GM21360 (cell line): ENCODE measurements around the gene BANP.
"Not testable (repeated sequence)": the region's sequence is repeated elsewhere in the genome, so short reads cannot be mapped to it uniquely, and the experiment has no call there.

Source experiments
- ATAC-seq: cut with Tn5 transposase; IDR thresholded peaks from one replicate; pipeline ENCODE4 v1.9.1; 2021; ENCODE audit warnings: mild to moderate bottlenecking, moderate library complexity; ENCODE audit not compliant: unreplicated experiment

Gene BANP

DNA sequence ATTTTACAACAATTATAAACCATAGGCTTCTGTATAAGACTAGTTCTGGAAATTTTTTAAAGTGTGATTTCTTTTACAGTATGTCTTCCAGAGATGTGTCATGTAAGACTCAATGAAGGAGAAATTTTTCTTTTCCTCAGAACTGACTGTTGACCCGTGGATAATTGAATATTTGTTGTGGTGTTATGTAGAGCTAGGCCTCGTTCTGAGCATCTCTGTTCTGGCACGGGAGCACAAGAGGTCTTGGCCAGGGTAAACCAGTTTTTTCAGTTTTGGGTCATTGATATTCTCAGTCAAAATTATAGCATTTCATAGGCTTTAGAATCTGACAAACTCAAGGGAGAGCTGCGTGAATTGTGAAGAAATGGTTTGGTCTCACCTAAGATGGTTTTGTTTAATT lies 39.0 kb downstream of the BANP start:
- ATAC-seq, result not testable (repeated sequence)

- not testable (repeated sequence) for ATAC-seq
These were observed 40.9 kb downstream of the BANP start for GRCh38 chr16:87992142-87992541.

- no peak for ATAC-seq
These were observed 42.7 kb downstream of the BANP start for GRCh38 chr16:87993901-87994300.

DNA sequence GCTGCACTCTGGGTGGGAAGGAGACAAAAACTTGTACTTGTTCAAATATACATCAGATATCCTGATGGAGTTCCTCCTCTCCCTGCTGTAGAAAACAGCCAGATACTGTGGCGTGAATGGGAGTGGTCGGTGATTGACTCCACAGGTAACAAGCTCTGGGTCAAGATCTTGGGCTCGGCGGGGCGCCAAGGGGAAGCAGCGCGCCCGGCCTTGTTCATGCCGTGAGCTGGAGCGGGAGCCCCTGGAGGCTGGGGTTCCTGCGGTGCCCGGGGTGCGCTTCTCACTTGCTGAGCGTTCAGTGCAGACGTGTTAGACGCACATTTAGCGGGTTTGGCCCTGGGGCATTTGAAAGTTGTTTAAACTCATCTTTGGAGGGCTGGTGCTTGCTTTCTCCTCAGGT lies 44.4 kb downstream of the BANP start:
- ATAC-seq, result no peak

GRCh38 chr16:87996962-87997880 lies 46.0 kb downstream of the BANP start:
- no peak for ATAC-seq

GRCh38 chr16:87998184-87998793 lies 47.1 kb downstream of the BANP start:
- not testable (repeated sequence) for ATAC-seq

DNA sequence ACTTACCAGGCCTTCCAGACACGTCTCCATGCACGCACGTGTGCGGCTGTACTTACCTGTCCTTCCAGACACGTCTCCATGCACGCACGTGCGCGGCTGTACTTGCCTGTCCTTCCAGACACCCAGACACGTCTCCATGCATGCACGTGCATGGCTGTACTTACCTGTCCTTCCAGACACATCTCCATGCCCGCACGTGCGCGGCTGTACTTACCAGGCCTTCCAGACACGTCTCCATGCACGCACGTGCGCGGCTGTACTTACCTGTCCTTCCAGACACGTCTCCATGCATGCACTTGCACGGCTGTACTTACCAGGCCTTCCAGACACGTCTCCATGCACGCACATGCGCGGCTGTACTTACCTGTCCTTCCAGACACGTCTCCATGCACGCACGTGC lies 47.8 kb downstream of the BANP start:
- ATAC-seq, result not testable (repeated sequence)

- no peak for ATAC-seq
These were observed 51.0 kb downstream of the BANP start for GRCh38 chr16:88002211-88002610.

DNA sequence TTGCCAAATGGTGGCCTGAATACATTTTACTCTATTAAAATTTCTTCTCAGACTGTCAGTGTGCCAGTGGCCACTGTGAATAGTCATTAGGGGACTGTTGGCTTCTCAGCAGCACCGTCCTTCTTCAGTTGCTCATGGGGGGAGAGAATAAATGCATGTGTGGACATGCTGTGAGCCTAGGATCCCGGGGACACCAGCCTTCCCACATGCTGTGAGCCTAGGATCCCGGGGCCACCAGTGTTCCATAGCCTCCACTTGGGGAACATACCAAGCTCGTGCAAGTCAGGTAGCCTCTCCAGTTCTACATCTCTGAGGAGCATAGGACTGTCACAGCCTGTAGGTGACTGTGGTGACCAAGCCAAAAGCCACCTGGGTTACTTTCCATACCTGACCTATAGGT lies 51.5 kb downstream of the BANP start:
- no peak for ATAC-seq

DNA sequence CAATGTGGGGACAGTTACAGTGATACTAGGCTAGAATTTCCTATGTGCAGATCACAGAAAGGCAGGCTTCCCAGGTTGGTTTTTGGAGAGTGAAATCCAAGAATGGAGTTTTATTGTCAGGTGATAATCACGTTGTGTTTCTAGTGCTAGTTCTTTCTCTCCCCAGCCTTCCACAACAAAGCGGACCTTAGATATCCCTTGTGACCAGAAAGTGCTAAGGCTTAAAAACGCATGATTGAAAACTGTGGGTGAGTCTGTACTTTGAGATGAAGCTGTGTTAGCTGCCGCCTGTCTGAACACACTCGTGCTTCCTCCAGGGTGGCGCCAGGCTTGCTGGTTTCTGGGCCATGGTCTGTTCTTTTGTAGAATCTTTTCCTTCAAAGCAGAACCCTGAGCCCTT lies 52.1 kb downstream of the BANP start:
- no peak for ATAC-seq

DNA sequence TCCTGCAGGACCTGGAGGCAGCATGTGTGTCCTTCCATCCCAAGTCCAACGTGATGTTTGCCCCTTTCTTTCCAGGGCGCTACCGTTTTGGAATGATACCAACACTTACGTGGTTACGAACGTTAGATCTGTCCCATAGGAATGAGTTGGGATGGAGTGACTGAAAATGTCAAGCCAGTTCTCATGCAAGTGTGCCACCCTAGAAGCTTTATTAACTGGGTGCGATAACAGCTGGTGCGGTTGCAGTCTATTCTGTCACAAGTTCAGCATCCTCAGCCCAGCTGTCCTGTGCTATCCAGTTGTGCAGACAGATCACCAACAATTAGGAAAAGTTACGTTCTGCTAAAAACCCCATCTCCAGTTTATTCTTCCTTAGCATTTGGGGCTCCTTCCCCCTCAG lies 52.5 kb downstream of the BANP start:
- no peak for ATAC-seq

GRCh38 chr16:88004391-88004790 lies 53.2 kb downstream of the BANP start:
- no peak for ATAC-seq

DNA sequence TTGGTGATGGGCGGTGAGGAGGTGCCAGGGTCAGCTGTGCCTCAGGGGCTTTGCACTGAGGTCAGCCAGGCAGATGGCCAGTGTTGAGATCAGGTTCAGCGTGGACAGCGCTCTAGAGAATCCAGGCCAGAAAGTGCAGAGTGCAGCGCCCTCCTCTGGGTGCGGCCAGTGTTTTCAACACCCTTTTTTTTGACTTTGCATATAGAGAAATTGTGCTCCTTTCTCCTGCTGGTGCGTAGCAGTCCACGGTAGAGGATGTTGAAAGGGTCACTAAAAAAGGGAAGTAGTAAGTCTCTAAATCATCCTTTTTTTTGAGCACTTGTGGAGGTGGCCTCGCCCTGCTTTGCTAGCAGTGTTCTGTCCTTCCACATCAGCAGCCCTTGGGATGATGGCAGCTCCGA lies 53.9 kb downstream of the BANP start:
- ATAC-seq, result no peak

GRCh38 chr16:88005968-88006367 lies 54.7 kb downstream of the BANP start:
- ATAC-seq, result no peak

GRCh38 chr16:88007321-88007731 lies 56.1 kb downstream of the BANP start:
- no peak for ATAC-seq

- ATAC-seq, result no peak
These were observed 57.6 kb downstream of the BANP start for GRCh38 chr16:88008840-88009239.

DNA sequence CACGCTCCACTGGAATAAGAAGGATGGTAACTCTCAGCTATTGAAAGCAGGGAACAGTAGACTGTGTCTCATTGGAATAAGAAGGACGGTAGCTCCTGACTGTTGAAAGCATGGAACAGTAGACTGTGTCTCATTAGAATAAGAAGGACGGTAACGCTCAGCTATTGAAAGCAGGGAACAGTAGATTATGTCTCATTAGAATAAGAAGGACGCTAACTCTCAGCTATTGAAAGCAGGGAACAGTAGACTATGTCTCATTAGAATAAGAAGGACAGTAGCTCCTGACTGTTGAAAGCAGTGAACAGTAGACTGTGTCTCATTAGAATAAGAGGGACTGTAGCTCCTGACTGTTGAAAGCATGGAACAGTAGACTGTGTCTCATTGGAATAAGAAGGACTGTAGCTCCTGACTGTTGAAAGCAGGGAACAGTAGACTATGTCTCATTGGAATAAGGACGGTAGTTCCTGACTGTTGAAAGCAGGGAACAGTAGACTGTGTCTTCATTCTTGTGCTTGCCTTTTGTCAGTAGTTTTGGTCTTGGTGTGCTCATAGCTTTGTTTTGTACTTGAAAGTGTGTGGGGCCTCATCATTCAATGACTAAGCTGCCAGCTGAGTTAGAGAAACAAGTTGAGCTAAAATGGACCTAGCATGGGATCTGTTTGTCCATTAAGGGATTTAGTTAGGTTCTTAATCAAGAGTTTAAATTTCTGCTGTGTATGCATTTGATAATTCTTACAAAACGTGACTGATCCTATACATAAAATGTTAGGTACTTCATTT lies 58.5 kb downstream of the BANP start:
- no peak for ATAC-seq

DNA sequence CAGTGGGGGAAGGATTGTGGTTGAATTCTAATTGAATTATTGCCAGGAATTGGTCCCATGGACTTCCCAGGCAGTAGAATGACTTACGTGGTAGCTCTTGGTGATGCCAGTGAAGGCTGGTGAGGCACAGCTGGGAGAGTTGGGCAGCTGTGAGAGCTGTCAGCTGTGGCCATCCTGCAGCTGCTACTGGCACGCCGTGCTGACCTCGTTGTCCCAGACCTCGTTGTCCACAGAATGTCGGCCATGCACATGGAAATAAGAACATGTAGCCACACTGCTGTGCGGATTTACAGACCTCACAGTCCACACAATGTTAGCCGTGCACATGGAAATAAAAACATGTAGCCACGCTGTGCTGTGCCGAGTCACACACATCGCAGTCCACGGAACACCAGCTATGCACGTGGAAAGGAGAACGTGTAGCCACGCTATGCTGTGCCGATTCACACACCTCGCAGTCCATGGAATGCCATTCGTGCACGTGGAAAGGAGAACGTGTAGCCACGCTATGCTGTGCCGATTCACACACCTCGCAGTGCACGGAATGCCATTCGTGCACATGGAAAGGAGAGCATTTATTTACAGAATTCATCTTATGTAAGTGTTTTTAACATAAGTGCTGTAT lies 59.2 kb downstream of the BANP start:
- no peak for ATAC-seq

GRCh38 chr16:88010968-88011483 lies 59.8 kb downstream of the BANP start:
- no peak for ATAC-seq

- ATAC-seq, result no peak
These were observed 61.1 kb downstream of the BANP start for GRCh38 chr16:88012360-88012759.

DNA sequence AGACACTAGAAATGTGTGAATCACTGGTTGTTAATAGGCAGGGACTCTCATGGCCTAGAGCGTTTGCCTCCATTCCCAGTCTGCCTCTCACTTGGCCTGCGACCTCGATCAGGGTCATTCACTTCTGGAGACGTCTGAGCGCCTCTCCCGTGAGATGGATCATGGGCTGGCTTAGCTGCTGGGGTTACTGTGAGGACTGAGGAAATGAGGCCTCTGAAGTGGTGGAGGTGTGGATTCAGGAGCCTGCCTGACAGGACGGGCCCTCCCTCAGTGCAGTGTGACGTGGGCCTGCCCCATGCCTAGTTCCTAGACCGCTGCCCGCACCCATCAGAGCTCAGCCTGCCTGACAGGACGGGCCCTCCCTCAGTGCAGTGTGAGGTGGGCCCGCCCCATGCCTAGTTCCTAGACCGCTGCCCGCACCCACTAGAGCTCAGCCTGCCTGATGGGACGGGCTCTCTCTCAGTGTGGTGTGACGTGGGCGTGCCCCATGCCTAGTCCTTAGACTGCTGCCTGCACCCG lies 61.9 kb downstream of the BANP start:
- no peak for ATAC-seq
